ENCODE measurements around the gene ZBTB12. TPM values are rescaled to one million over a fixed set of nuclear protein-coding genes. Genes with fewer than 3 reads are reported as not detected.

The ZBTB12 gene
- total and polyA plus RNA-seq, 2 of the 13 experiments (the other 11 are each of a cell fraction or from before 2014, with no cell fraction given): 4.8 to 6.0 TPM

GRCh38 chr6:31865205-31866118, 36.4 kb downstream of the ZBTB12 start (continued):
- TF ChIP-seq, protein P1, sequence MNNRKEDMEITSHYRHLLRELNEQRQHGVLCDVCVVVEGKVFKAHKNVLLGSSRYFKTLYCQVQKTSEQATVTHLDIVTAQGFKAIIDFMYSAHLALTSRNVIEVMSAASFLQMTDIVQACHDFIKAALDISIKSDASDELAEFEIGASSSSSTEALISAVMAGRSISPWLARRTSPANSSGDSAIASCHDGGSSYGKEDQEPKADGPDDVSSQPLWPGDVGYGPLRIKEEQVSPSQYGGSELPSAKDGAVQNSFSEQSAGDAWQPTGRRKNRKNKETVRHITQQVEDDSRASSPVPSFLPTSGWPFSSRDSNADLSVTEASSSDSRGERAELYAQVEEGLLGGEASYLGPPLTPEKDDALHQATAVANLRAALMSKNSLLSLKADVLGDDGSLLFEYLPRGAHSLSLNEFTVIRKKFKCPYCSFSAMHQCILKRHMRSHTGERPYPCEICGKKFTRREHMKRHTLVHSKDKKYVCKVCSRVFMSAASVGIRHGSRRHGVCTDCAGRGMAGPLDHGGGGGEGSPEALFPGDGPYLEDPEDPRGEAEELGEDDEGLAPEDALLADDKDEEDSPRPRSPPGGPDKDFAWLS (CRISPR knock-in tag; IDR thresholded peaks at IDR 0.05; ENCODE audit: borderline replicate concordance): no peak
- TF ChIP-seq, protein P2, sequence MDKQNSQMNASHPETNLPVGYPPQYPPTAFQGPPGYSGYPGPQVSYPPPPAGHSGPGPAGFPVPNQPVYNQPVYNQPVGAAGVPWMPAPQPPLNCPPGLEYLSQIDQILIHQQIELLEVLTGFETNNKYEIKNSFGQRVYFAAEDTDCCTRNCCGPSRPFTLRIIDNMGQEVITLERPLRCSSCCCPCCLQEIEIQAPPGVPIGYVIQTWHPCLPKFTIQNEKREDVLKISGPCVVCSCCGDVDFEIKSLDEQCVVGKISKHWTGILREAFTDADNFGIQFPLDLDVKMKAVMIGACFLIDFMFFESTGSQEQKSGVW (CRISPR knock-in tag; IDR thresholded peaks at IDR 0.05; ENCODE audit: borderline replicate concordance): no peak
- TF ChIP-seq, protein P3, sequence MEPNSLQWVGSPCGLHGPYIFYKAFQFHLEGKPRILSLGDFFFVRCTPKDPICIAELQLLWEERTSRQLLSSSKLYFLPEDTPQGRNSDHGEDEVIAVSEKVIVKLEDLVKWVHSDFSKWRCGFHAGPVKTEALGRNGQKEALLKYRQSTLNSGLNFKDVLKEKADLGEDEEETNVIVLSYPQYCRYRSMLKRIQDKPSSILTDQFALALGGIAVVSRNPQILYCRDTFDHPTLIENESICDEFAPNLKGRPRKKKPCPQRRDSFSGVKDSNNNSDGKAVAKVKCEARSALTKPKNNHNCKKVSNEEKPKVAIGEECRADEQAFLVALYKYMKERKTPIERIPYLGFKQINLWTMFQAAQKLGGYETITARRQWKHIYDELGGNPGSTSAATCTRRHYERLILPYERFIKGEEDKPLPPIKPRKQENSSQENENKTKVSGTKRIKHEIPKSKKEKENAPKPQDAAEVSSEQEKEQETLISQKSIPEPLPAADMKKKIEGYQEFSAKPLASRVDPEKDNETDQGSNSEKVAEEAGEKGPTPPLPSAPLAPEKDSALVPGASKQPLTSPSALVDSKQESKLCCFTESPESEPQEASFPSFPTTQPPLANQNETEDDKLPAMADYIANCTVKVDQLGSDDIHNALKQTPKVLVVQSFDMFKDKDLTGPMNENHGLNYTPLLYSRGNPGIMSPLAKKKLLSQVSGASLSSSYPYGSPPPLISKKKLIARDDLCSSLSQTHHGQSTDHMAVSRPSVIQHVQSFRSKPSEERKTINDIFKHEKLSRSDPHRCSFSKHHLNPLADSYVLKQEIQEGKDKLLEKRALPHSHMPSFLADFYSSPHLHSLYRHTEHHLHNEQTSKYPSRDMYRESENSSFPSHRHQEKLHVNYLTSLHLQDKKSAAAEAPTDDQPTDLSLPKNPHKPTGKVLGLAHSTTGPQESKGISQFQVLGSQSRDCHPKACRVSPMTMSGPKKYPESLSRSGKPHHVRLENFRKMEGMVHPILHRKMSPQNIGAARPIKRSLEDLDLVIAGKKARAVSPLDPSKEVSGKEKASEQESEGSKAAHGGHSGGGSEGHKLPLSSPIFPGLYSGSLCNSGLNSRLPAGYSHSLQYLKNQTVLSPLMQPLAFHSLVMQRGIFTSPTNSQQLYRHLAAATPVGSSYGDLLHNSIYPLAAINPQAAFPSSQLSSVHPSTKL (CRISPR knock-in tag; IDR thresholded peaks at IDR 0.05): peak; percentile 96
- peak; percentile 24; the same call in 1 of the 2 replicates for TF ChIP-seq ZNF770 (CRISPR knock-in tag; IDR thresholded peaks at IDR 0.05)
- no peak for TF ChIP-seq ZNF549 (CRISPR knock-in tag; IDR thresholded peaks at IDR 0.05)
- peak; percentile 82; the same call in 1 of the 2 replicates for TF ChIP-seq WIZ (CRISPR knock-in tag; IDR thresholded peaks at IDR 0.05)
- no peak for TF ChIP-seq SSRP1 (CRISPR knock-in tag; IDR thresholded peaks at IDR 0.05)
- no peak; the same call in 1 of the 2 replicates for TF ChIP-seq SRY (CRISPR knock-in tag; IDR thresholded peaks at IDR 0.05)
- peak; percentile 94; the same call in 1 of the 2 replicates for TF ChIP-seq NFATC3 (CRISPR knock-in tag; IDR thresholded peaks at IDR 0.05)
- peak; percentile 84 for TF ChIP-seq THAP11 (CRISPR knock-in tag; IDR thresholded peaks at IDR 0.05)
- TF ChIP-seq, protein P4, sequence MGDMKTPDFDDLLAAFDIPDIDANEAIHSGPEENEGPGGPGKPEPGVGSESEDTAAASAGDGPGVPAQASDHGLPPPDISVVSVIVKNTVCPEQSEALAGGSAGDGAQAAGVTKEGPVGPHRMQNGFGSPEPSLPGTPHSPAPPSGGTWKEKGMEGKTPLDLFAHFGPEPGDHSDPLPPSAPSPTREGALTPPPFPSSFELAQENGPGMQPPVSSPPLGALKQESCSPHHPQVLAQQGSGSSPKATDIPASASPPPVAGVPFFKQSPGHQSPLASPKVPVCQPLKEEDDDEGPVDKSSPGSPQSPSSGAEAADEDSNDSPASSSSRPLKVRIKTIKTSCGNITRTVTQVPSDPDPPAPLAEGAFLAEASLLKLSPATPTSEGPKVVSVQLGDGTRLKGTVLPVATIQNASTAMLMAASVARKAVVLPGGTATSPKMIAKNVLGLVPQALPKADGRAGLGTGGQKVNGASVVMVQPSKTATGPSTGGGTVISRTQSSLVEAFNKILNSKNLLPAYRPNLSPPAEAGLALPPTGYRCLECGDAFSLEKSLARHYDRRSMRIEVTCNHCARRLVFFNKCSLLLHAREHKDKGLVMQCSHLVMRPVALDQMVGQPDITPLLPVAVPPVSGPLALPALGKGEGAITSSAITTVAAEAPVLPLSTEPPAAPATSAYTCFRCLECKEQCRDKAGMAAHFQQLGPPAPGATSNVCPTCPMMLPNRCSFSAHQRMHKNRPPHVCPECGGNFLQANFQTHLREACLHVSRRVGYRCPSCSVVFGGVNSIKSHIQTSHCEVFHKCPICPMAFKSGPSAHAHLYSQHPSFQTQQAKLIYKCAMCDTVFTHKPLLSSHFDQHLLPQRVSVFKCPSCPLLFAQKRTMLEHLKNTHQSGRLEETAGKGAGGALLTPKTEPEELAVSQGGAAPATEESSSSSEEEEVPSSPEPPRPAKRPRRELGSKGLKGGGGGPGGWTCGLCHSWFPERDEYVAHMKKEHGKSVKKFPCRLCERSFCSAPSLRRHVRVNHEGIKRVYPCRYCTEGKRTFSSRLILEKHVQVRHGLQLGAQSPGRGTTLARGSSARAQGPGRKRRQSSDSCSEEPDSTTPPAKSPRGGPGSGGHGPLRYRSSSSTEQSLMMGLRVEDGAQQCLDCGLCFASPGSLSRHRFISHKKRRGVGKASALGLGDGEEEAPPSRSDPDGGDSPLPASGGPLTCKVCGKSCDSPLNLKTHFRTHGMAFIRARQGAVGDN (CRISPR knock-in tag; IDR thresholded peaks at IDR 0.05): peak; percentile 82
- peak; percentile 40; the same call in 1 of the 2 replicates for TF ChIP-seq JUND (CRISPR knock-in tag; IDR thresholded peaks at IDR 0.05)
- TF ChIP-seq ZNF782 (CRISPR knock-in tag; IDR thresholded peaks at IDR 0.05; ENCODE audit: borderline replicate concordance): no peak

All from HepG2 (cell line).